GDM1 (cell line): ENCODE results near the gene LRIG1.

Experiments
- DNase-seq: peaks from one replicate; lab custom pipeline; 2025; lab: John Stamatoyannopoulos, UW

Gene LRIG1

GRCh38 chr3:66402596-66403290, 98.1 kb downstream of the LRIG1 start:
- DNase-seq: no peak

- DNase-seq: no peak
These were observed 98.9 kb downstream of the LRIG1 start for GRCh38 chr3:66401675-66402491.

GRCh38 chr3:66401157-66401550, 99.7 kb downstream of the LRIG1 start:
- DNase-seq: no peak

GRCh38 chr3:66400411-66401156, 100.2 kb downstream of the LRIG1 start:
- no peak for DNase-seq

- DNase-seq: no peak
These were observed 101.1 kb downstream of the LRIG1 start for GRCh38 chr3:66399529-66400232.

GRCh38 chr3:66398228-66399025, 102.4 kb downstream of the LRIG1 start:
- DNase-seq: no peak

- DNase-seq: no peak
These were observed 103.1 kb downstream of the LRIG1 start for GRCh38 chr3:66397745-66398144.

GRCh38 chr3:66396888-66397287, 103.9 kb downstream of the LRIG1 start:
- DNase-seq: no peak

- DNase-seq: no peak
These were observed 104.6 kb downstream of the LRIG1 start for GRCh38 chr3:66396161-66396760.

GRCh38 chr3:66395635-66396034, 105.2 kb downstream of the LRIG1 start:
- no peak for DNase-seq

- no peak for DNase-seq
These were observed 106.0 kb downstream of the LRIG1 start for GRCh38 chr3:66394753-66395249.

GRCh38 chr3:66394019-66394752, 106.6 kb downstream of the LRIG1 start:
- DNase-seq: no peak

GRCh38 chr3:66393333-66394005, 107.4 kb downstream of the LRIG1 start:
- no peak for DNase-seq

- no peak for DNase-seq
These were observed 107.9 kb downstream of the LRIG1 start for GRCh38 chr3:66392966-66393332.

- DNase-seq: no peak
These were observed 108.3 kb downstream of the LRIG1 start for GRCh38 chr3:66392512-66392911.

- DNase-seq: no peak
These were observed 110.8 kb downstream of the LRIG1 start for GRCh38 chr3:66390013-66390412.

GRCh38 chr3:66386925-66387650, 113.7 kb downstream of the LRIG1 start:
- DNase-seq: no peak

GRCh38 chr3:66386011-66386924, 114.6 kb downstream of the LRIG1 start:
- DNase-seq: no peak
